ENCODE results near the gene METRNL.
"Not testable (repeated sequence)": the region's sequence is repeated elsewhere in the genome, so short reads cannot be mapped to it uniquely, and the experiment has no call there.

Gene METRNL

GRCh38 chr17:83118071-83118841, 38.8 kb downstream of the METRNL start:
- DNase-seq (ENCODE audit: low read depth in 3 of 3, low spot score in 1 of 3), result no peak

DNA sequence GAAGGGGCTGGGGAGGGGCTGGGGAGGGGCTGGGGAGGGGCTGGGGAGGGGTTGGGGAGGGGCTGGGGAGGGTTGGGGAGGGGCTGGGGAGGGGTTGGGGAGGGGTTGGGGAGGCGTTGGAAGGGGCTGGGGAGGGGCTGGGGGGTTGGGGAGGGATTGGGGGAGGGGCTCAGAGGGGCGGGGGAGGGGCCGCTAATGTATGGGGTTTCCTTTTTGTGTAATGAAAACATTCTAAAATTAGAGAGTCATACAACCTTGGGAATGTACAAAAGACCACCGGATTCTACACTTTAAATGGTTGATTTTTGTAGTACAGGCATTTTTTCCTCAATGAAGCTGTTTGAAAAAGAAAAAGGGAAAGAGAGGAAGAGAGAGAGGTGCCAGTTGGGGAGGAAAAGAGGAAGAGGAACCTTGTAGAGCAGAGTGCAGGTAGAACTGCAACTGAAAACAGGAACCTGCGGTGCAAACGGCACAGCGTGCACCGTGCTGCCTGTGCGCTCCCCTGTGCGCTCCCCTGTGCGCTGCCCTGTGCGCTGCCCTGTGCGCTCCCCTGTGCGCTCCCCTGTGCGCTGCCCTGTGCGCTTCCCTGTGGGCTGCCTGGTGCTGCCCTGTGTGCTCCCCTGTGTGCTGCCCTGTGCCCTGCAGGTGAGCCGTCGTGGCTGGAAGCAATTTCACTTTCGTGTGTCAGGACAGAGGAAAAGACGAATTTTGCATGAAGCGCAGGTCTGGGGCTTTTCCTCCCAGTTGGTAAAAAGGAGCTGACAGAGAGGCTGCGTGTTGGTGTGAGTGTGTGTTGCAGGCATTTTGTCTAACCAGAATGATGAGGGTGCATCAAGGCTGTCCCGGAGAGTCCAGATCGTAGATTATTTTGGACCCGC, 40.8 kb downstream of the METRNL start:
- DNase-seq (ENCODE audit: low read depth in 3 of 3, low spot score in 1 of 3), result no peak

DNA sequence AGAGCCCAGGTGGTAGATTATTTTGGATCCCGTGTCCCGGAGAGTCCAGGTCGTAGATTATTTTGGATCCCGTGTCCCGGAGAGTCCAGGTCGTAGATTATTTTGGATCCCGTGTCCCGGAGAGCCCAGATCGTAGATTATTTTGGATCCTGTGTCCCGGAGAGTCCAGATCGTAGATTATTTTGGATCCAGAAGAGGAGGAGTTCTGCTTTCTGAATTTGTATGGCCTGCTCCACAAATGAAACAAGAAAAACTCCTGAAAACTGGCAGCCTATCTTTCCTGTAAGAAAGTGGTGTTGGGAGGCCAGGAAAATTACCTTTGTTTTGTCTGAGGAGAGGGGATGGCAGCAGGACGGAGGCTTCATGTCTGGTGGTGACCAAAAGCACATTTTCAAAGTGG, 42.1 kb downstream of the METRNL start:
- not testable (repeated sequence) for DNase-seq (ENCODE audit: low read depth in 3 of 3, low spot score in 1 of 3)

- DNase-seq (ENCODE audit: low read depth in 3 of 3, low spot score in 1 of 3), result no peak
Measured at GRCh38 chr17:83121921-83122820, 42.8 kb downstream of the METRNL start.

DNA sequence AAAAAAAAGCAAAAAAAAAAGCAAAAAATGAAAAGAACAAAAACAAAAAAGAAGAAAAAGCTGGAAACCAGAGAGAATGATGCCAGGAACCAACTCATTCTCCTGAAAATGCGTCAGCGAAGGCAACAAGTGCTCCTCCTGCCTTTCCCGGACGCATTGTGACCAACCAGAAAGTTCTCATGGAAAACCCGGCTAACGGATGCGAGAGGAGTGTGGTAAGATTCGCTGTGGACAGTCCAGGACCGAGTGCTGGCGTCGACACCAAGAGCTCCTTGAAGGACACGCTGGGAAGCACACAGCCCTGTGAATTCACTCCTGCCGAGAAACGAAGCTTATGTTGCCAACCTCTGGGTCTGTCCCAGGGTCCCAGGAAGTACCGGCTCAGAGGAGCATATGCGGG, 43.4 kb downstream of the METRNL start:
- DNase-seq (ENCODE audit: low read depth in 3 of 3, low spot score in 1 of 3), result no peak

DNA sequence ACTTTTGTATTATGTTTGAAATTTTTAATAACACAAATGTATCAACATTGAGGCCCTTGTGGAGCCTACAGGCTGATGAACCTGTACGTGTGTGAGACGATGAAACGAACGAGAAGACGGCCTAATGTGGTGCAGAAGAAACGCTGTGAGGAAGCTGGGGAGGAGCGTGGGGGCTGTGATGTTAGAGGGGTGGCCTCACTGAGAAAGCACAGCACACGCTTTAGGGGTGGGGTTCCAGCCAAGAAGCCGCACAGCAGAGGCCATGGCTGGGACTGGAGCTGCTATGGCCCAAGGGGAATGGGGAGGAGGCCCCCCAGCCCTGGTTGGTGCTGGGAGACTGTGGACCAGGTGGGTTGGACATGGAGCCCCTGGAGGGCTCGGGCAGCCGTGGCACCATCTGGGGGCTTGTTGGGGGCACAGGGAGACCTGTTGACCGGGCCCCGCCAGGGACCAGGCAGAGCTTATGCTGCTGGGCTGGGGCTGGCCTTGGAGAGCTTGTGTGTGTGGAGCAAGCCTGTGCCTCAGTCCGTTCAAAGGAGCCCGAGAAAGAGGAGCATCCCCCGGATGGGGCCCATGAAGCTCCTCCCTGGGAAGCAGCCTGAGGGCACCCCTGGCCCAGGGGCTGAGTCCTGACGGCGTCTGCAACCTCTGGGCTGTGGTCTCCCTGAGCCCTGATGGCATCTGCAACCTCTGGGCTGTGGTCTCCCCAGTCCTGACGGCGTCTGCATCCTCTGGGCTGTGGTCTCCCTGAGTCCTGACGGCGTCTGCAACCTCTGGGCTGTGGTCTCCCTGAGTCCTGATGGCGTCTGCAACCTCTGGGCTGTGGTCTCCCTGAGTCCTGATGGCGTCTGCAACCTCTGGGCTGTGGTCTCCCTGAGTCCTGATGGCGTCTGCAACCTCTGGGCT, 44.7 kb downstream of the METRNL start:
- DNase-seq (ENCODE audit: low read depth in 3 of 3, low spot score in 1 of 3), result no peak

DNA sequence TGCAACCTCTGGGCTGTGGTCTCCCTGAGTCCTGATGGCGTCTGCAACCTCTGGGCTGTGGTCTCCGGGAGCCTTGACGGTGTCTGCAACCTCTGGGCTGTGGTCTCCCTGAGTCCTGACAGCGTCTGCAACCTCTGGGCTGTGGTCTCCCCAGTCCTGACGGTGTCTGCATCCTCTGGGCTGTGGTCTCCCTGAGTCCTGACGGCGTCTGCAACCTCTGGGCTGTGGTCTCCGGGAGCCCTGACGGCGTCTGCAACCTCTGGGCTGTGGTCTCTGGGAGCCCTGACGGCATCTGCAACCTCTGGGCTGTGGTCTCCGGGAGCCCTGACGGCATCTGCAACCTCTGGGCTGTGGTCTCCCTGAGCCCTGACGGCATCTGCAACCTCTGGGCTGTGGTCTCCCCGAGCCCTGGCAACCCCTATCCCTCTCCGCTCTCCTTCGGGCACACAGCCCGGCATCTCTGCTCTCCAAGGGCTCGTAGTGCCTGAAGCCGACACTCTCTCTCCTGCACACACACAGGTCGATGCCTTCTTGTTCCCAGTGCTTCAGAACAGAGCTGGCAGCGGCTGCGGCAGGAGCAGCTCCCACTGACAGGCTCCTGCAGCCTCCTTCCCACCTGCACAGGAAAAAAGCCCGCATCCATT, 45.6 kb downstream of the METRNL start:
- no peak for DNase-seq (ENCODE audit: low read depth in 3 of 3, low spot score in 1 of 3)

DNA sequence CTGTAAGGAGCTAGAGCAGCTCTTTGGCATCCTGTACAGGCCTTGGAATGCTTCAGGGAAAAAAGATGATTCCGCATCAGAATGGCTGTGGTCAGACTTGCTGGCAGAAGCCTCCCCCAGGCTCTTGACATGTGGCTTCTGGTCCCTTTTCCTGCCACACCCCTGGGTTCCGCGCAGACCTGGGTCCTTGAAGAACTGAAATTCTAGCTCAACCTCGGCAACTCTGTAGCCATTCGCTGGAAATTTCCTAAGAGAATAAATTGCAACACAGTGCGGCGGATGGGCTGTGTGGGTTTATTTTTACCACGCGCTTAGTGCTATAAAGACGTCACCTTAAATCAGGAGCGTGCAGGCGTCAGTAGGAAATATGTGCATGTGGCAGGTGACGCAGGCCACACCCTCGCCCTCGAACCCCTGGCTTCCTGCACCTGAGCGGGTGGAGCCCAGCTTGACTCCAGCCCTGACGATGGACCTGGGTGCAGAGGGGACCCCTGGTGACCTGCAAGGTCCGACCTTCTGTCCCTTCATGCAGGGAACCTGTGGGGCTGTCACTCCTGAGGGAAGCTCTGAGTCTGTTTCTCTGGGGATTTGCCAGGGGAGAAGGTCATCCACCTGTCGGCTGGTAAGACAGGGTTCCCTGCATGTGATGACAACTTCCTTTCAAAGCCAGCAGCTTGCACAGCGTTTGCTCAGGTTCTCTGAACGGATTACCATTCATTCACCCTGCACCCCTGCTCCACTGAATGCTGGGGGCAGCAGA, 46.3 kb downstream of the METRNL start:
- no peak for DNase-seq (ENCODE audit: low read depth in 3 of 3, low spot score in 1 of 3)

DNA sequence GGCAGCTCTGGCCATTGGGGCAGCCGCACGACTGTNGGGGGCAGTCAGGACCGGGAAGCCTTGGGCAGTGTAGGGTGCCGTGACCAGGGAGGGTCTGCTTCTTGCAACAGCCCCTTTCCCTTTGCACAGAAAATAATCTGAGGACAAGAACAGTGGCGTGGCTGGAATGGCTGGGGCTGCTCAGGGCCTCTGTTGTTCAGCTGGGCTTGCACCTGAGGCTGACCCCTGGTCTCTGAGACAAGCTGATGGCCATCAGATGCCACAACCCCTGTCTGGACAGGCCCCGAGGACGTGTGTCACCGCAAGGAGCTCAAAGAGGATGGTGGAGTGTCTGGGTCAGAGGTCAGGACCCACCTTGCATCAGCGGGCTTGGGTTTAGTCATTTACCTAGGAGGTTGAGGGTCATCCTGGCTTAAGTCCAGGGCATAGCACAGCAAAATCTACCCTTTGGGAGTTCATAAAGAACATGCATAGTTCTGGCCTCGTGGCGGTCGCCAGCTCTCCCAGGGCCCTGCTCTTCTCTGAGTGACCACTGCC, 46.9 kb downstream of the METRNL start:
- no peak for DNase-seq (ENCODE audit: low read depth in 3 of 3, low spot score in 1 of 3)

- no peak for DNase-seq (ENCODE audit: low read depth in 3 of 3, low spot score in 1 of 3)
Measured at GRCh38 chr17:83127431-83128160, 48.2 kb downstream of the METRNL start.

GRCh38 chr17:83128306-83129240, 49.2 kb downstream of the METRNL start:
- no peak for DNase-seq (ENCODE audit: low read depth in 3 of 3, low spot score in 1 of 3)

- DNase-seq (ENCODE audit: low read depth in 3 of 3, low spot score in 1 of 3), result no peak
Measured at GRCh38 chr17:83129676-83130075, 50.3 kb downstream of the METRNL start.

- no peak for DNase-seq (ENCODE audit: low read depth in 3 of 3, low spot score in 1 of 3)
Measured at GRCh38 chr17:83131401-83132011, 52.1 kb downstream of the METRNL start.

GRCh38 chr17:83132251-83133081, 53.1 kb downstream of the METRNL start:
- DNase-seq (ENCODE audit: low read depth in 3 of 3, low spot score in 1 of 3), result no peak

GRCh38 chr17:83133302-83134121, 54.1 kb downstream of the METRNL start:
- DNase-seq (ENCODE audit: low read depth in 3 of 3, low spot score in 1 of 3), result no peak

All from stimulated activated CD4-positive, alpha-beta T cell treated with anti-CD3 and anti-CD28 coated beads, TNF-alpha, amount 100 ng/mL, for 1 hour (primary cell).